ENCODE data around the gene TIMP2. TPM values are rescaled to one million over a fixed set of nuclear protein-coding genes. Genes with fewer than 3 reads are reported as not detected.

Gene TIMP2
- polyA plus RNA-seq, 2 of the 4 experiments (the other 2 are of a cell fraction) = 68.1 to 166 TPM

- TF ChIP-seq PHF8 (IDR thresholded peaks at IDR 0.05; ENCODE audit: borderline replicate concordance, low read depth) = no peak
Measured at GRCh38 chr17:78895322-78895721, 29.9 kb downstream of the TIMP2 start (continued).

DNA sequence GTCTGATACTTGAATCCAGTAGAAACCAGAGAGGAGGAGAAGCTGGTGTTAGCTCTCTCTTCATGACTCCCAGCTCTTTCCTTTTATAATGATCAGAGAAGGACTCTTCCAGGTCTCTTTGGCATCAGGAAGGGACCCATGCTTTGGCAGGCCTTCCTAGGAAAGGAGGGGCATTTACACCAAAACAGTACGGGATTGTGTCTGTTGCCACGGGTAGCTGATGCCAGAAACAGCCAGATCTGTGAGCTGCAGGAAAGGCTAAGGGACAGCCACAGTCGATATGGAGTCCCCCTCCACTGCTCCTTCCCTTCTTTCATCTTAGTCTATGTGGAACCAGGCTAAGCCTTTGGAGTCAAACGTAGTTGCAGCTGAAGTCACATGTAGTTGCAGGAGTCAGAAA is 31.5 kb downstream of the TIMP2 start:
- no peak for ATAC-seq
- FAIRE-seq = no peak
- Histone ChIP-seq H3K4me2 (no peak overlapping the region), H3K4me1 (0 out of 3 replicates have a peak, but pooled peaks cover 3% of the 10 kb centered on the region), H3K4me3 (no peak overlapping the region), H3K9me3 (no peaks in the 10 kb centered on the region), H3K27ac (no peak overlapping the region)
- ChIA-PET POLR2A (interaction anchor here (0.6 kb wide), 1 partner anchor 10 kb away, joined by 3 read pairs; no protein-coding TSS in a partner anchor), CTCF (interaction anchor here (0.5 to 4.0 kb wide), 8 partner anchors 9 to 498 kb away, joined by 3 to 14 read pairs (median 4); no protein-coding TSS in a partner anchor)
- TF ChIP-seq PHF8 (IDR thresholded peaks at IDR 0.05; ENCODE audit: borderline replicate concordance, low read depth) (no peak), SREBF2 (IDR thresholded peaks at IDR 0.05) (no peak), FOSL2 (IDR thresholded peaks at IDR 0.05) (no peak), FOSL2 (CRISPR knock-in tag; IDR thresholded peaks at IDR 0.05) (no peak), POLR2A (IDR thresholded peaks at IDR 0.05; ENCODE audit: low read length) (no peak)
- no peak for DNase-seq (ENCODE audit: low read depth in 1 of 2, low spot score in 1 of 2)
- WGBS (ENCODE audit: missing lambda C conversion rate) = 74% methylated on average over 4 of the region's 4 CpGs

- ATAC-seq = no peak
- DNase-seq (ENCODE audit: low read depth in 1 of 2, low spot score in 1 of 2) = no peak
- ChIA-PET CTCF (interaction anchor here (0.7 to 4.0 kb wide), 3 partner anchors 27 to 78 kb away, joined by 3 to 21 read pairs (median 14); no protein-coding TSS in a partner anchor), POLR2A (no interaction called here)
- WGBS (ENCODE audit: missing lambda C conversion rate) = 92% methylated on average over 6 of the region's 6 CpGs
- 0 out of 3 replicates have a peak, but pooled peaks cover 3% of the 10 kb centered on the region for H3K4me1 ChIP-seq
- H3K27ac ChIP-seq = no peak overlapping the region
- no peak for FAIRE-seq
- no peak overlapping the region for H3K4me2 ChIP-seq
- H3K4me3 ChIP-seq = no peak overlapping the region
- no peaks in the 10 kb centered on the region for H3K9me3 ChIP-seq
- TF ChIP-seq ZFP36 (IDR thresholded peaks at IDR 0.05; ENCODE audit: borderline replicate concordance, partially characterized antibody) (no peak), EHF (CRISPR knock-in tag; IDR thresholded peaks at IDR 0.05) (no peak), EP300 (IDR thresholded peaks at IDR 0.05) (no peak), TFCP2L1 (CRISPR knock-in tag; IDR thresholded peaks at IDR 0.05) (no peak), CBX8 (IDR thresholded peaks at IDR 0.05) (no peak), ESRRA (IDR thresholded peaks at IDR 0.05; ENCODE audit: borderline replicate concordance, low read length) (no peak), ELK1 (IDR thresholded peaks at IDR 0.05; ENCODE audit: low read depth, low read length) (no peak), NFE2L2 (conservative IDR thresholded peaks at IDR 0.05; ENCODE audit: low read length) (no peak), BHLHE40 (IDR thresholded peaks at IDR 0.05; ENCODE audit: low read depth, low read length) (no peak), REST (IDR thresholded peaks at IDR 0.05) (no peak), RARB (CRISPR knock-in tag; IDR thresholded peaks at IDR 0.05) (no peak), NPAS2 (CRISPR knock-in tag; IDR thresholded peaks at IDR 0.05; ENCODE audit: borderline replicate concordance) (no peak), ATOH8 (CRISPR knock-in tag; IDR thresholded peaks at IDR 0.05; ENCODE audit: low read depth) (no peak), MAZ (IDR thresholded peaks at IDR 0.05; ENCODE audit: borderline replicate concordance, low read depth, low read length) (no peak), CHD4 (IDR thresholded peaks at IDR 0.05; ENCODE audit: borderline replicate concordance) (no peak), FOXS1 (CRISPR knock-in tag; IDR thresholded peaks at IDR 0.05) (no peak), JUN (IDR thresholded peaks at IDR 0.05) (no peak), POLR2AphosphoS2 (conservative IDR thresholded peaks at IDR 0.05; ENCODE audit: low read length) (no peak)
Measured at GRCh38 chr17:78892936-78893379, 32.2 kb downstream of the TIMP2 start.
